Thymus (tissue), 11 donors: ENCODE measurements around the gene HUS1. TPM values are rescaled to one million over a fixed set of nuclear protein-coding genes. Genes with fewer than 3 reads are reported as not detected.

Experiments
- DNase-seq, 9 donors: peaks; one replicate each; pipeline ENCODE4 v3.0.0-alpha.2; 2013; ENCODE audit warnings: low spot score in 9 of 9, low read depth in 6 of 9, missing footprints in 1 of 9
- H3K27ac ChIP-seq, 2 donors: one replicate each; pipeline ENCODE4 v1.5.1; 2013; ENCODE audit warnings: control low read depth in 1 of 2, low read depth in 1 of 2, low read length in 1 of 2, mild to moderate bottlenecking in 1 of 2, moderate library complexity in 1 of 2
- H3K27me3 ChIP-seq, 2 donors: one replicate each; pipeline ENCODE4 v1.5.1; 2013; ENCODE audit warnings: low read length in 1 of 2; ENCODE audit not compliant: control insufficient read depth in 2 of 2, insufficient read depth in 1 of 2
- H3K36me3 ChIP-seq, 2 donors: one replicate each; pipeline ENCODE4 v1.5.1; 2013; ENCODE audit warnings: low read length in 1 of 2, mild to moderate bottlenecking in 1 of 2, moderate library complexity in 1 of 2; ENCODE audit not compliant: control insufficient read depth in 2 of 2, insufficient read depth in 2 of 2
- H3K4me1 ChIP-seq, 2 donors: one replicate each; pipeline ENCODE4 v1.5.1; 2013; ENCODE audit warnings: low read length in 2 of 2; ENCODE audit not compliant: control insufficient read depth in 2 of 2, insufficient read depth in 2 of 2
- H3K4me3 ChIP-seq, 2 donors: one replicate each; pipeline ENCODE4 v1.5.1; 2013; ENCODE audit warnings: low read length in 2 of 2, control low read depth in 1 of 2, mild to moderate bottlenecking in 1 of 2
- H3K9me3 ChIP-seq, 2 donors: one replicate each; pipeline ENCODE4 v1.5.1; 2013; ENCODE audit warnings: low read length in 1 of 2, mild to moderate bottlenecking in 1 of 2; ENCODE audit not compliant: control insufficient read depth in 2 of 2, insufficient read depth in 1 of 2
- WGBS: extraction: QIAGEN DNeasy Blood & Tissue Kit; methylation state at CpG from one replicate; pipeline ENCODE4 v1.1.7; 2013; 5-methylcytosine and 5-hydroxymethylcytosine counted together
- polyA plus RNA-seq: library from polyadenylated mRNA; stranded (reverse); fragments of 200-250 nt; gene quantifications from one replicate; pipeline ENCODE4 v1.2.3, GENCODE V29; 2013
- total RNA-seq: library from RNA; stranded (reverse); fragments of 120-200 nt; gene quantifications from one replicate; pipeline ENCODE4 v1.2.4, GENCODE V29; 2013
- donor health status: healthy.

HUS1 gene
- total and polyA plus RNA-seq, 2 donors = 10.5 to 13.4 TPM

DNA sequence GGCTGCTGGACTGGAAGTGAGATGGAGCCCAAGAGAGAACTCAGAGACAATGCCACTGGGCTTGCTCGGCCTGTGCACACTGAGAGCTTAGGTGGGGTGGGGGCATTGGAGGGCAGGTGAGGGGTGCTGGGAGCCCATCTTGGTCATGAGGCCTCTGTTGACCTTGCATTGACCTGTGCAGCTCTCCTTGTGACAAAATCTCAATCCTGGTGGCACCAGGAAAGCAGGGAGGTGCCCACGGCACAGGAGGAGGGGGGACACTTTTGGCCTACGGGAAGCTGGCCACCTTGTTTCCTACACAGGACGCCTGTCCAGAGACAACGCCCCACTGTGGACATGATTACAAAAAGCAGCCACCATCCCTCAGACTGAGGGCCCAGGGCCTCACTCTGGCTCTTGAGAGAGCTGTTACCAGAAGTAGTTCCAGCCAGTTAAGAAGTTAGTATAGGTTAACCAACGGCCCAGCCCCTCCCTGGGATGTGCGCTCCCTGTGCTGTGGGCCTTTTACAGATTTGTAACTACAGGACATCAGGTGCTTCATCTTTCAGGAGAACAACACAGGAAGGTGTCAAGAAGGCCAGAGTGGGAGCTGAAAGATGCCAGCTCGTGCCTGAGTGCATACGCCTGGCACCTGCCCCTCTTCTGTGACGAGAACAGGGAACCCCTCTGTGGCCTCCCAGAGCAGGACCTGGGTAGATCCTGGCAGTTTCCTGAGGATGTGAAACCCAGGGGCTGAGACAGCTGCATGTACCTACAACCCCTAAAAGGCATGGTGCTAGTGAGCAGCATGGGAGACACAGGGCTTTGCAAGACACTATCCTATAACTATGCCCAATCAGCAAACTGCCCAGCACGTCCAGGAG, 41.5 kb downstream of the HUS1 start:
- no peak for DNase-seq
- H3K36me3 ChIP-seq = no peaks in the 10 kb centered on the region
- H3K27ac ChIP-seq = no peak overlapping the region
- no peaks in the 10 kb centered on the region for H3K27me3 ChIP-seq
- 90% methylated on average over 11 of the region's 11 CpGs for WGBS
- H3K4me3 ChIP-seq = no peak overlapping the region
- H3K4me1 ChIP-seq = peaks cover 0 to 10% of the 10 kb centered on the region in 2 donors
- no peaks in the 10 kb centered on the region for H3K9me3 ChIP-seq

DNA sequence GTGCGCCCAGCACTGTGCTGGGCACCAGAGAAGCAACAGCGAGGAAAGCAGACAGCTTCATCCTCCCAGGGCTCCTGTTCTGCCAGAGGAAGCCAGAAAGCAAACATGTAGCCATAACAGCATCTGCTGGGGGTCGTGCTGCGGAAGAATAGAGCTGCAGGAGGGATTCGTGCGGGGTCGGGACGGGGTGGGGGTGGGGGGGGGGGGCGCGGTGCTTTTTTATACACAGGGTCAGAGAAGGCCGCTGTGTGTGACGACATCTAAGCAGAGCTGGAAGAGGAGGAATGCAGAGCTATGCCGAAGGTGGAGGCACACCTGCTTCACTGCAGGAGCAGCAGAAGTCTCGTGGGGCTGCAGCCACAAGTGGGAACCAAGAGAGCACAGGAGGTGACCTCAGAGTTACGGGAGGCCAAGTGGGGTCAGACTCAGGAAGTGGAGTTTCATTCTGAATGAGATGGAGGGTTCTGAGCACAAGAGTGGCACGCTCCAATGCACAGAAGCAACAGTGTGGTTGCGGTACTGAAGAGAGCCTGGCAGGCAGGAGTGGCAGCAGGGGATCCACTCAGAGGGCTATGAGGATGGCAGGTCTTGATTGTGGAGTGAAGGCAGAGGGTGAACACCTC, 42.2 kb downstream of the HUS1 start:
- DNase-seq = no peak
- H3K9me3 ChIP-seq = no peaks in the 10 kb centered on the region
- no peaks in the 10 kb centered on the region for H3K36me3 ChIP-seq
- WGBS = 81% methylated on average over 17 of the region's 17 CpGs
- no peaks in the 10 kb centered on the region for H3K27me3 ChIP-seq
- H3K27ac ChIP-seq = no peak overlapping the region
- H3K4me3 ChIP-seq = no peak overlapping the region
- H3K4me1 ChIP-seq = peaks cover 0 to 14% of the 10 kb centered on the region in 2 donors

DNA sequence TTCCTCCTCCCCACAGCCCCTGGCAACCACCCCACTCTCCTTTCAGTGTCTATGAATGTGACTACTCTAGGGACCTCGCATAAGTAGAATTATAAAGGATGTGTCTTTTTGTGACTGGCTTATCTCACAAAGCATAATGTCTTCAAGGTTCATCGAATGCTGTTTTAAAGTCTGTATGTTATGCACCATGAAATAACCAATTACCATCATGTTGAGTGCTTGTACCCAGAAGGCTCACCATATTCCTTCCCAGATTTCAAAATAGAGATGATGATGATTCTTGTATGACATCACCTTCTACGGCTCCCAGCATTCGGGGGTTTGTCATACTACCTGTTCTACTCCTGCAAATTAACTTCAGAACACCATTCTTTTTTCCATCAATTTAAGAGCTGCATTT, 43.1 kb downstream of the HUS1 start:
- H3K27me3 ChIP-seq = no peaks in the 10 kb centered on the region
- no peak for DNase-seq
- H3K4me3 ChIP-seq = no peak overlapping the region
- peaks cover 0 to 14% of the 10 kb centered on the region in 2 donors for H3K4me1 ChIP-seq
- no peak overlapping the region for H3K27ac ChIP-seq
- H3K36me3 ChIP-seq = no peaks in the 10 kb centered on the region
- 94% methylated on average over 4 of the region's 4 CpGs for WGBS
- H3K9me3 ChIP-seq = no peaks in the 10 kb centered on the region

DNA sequence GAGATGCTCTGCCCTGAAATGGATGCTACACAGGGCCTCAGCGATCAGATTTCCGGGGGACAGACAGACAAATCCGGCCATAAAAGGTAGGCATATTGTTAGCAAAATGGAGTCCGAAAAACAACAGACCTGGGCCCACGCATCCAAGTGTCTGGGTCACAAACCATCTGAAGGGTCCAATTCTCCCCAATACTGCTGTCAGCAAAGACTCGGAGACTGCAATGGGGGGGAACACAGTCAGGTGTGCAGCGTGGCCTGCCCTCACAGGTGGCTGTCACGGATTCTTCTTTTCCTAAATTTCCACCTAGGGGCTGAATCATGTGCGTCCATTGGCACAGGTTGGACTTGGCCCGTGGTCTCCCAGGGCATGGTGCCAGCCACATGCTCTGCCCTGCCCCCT, 44.1 kb downstream of the HUS1 start:
- H3K27ac ChIP-seq = no peak overlapping the region
- no peak for DNase-seq
- no peaks in the 10 kb centered on the region for H3K27me3 ChIP-seq
- H3K9me3 ChIP-seq = no peaks in the 10 kb centered on the region
- H3K36me3 ChIP-seq = no peaks in the 10 kb centered on the region
- no peak overlapping the region for H3K4me3 ChIP-seq
- WGBS = 98% methylated on average over 10 of the region's 10 CpGs
- peaks cover 0 to 17% of the 10 kb centered on the region in 2 donors for H3K4me1 ChIP-seq

DNA sequence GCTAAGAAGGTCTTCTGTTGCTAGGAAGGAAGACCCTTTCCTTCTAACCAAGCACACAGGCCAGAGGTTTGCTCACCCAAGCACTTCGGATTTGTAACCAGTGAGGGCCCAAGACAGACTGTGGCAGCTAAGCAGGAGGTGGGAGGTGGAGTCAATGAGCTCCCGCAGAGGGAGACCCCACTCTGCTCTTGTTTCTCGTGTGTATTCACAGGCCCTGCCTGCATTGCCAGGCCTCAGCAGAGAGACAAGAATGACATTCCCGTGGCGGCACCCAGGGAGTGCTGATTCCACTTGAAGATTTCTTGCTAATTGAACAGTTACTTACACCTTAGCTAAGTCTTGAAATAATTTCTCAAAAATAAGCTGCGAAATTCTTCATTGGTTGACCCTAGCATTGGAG, 44.6 kb downstream of the HUS1 start:
- WGBS = 96% methylated on average over 6 of the region's 6 CpGs
- DNase-seq = no peak
- H3K36me3 ChIP-seq = no peaks in the 10 kb centered on the region

DNA sequence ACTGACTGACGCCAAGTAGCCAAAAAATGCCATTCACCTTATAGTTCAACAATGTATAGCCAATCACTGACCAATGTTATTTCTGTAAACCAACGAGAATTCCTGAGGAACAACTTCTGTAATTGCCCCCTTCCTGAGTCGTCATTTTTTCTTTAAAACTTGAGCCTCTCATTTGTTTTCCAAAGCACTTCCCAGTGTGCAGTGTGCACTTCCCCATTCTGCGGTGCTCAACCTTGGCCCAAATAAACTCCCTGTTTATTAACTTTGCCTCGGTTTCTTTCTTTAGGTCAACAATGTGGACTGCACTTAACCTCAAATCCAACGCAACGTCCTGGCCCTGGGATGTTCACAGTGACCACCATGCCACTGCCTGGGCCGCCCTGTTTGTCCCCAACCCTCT, 46.2 kb downstream of the HUS1 start:
- no peak overlapping the region for H3K4me3 ChIP-seq
- no peaks in the 10 kb centered on the region for H3K9me3 ChIP-seq
- H3K27me3 ChIP-seq = no peaks in the 10 kb centered on the region
- peaks cover 0 to 12% of the 10 kb centered on the region in 2 donors for H3K4me1 ChIP-seq
- H3K36me3 ChIP-seq = no peaks in the 10 kb centered on the region
- DNase-seq = no peak
- no peak overlapping the region for H3K27ac ChIP-seq
- WGBS = 78% methylated on average over 8 of the region's 8 CpGs

More for the DNA sequence above, 44.6 kb downstream of the HUS1 start:
- no peak overlapping the region for H3K27ac ChIP-seq
- no peaks in the 10 kb centered on the region for H3K27me3 ChIP-seq
- peaks cover 0 to 17% of the 10 kb centered on the region in 2 donors for H3K4me1 ChIP-seq
- no peaks in the 10 kb centered on the region for H3K9me3 ChIP-seq
- H3K4me3 ChIP-seq = no peak overlapping the region

DNA sequence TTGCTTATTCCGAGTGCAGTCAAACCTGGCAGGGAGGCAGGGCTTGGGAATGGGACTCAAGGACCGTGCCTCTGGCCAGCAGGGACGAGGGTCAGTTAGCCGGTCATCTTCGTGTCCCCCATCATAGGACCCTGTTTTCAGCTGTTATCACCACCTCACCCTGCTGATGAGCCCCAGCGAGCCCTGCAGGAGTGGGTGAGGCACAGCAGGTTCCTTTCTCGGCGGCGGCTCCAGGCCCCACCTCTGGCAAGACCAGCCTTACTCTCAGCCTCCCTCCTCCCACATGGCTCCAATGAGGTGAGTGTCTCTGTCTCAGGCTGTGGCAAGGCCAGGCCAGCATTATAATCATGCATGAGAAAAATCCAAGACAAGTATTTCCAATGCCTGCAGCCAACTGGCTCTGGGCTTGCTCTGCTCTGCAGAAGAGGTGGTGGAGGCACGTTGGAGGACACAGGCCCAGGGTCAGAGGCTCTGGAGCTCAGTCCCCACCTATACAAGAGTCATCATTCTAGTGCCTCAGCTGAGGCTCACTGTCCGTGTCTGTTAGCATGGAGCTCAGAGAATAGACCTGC, 46.9 kb downstream of the HUS1 start:
- no peak for DNase-seq
- 92% methylated on average over 11 of the region's 11 CpGs for WGBS

DNA sequence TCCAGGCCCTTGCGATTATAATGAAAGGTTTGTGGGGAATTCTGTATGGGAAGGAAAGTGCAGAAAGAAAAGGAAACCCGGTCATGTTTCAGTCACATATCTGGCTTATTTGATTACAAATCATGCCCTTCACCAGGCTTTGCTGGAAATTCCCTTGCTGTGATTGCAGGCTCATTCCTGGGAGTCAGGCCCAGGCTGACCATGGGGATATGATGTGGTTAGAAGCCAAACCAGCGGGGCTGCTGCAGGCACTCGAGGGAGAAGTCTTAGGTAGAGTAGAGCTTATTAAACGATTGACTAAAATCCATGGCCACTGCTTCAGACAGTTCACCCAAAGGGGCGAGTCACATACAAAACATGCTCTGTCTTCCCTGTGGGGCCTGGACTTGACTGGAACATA, 47.4 kb downstream of the HUS1 start:
- no peak for DNase-seq
- no peaks in the 10 kb centered on the region for H3K36me3 ChIP-seq
- no peaks in the 10 kb centered on the region for H3K9me3 ChIP-seq
- H3K27ac ChIP-seq = no peak overlapping the region
- WGBS = 74% methylated on average over 6 of the region's 6 CpGs
- peaks cover 0 to 7% of the 10 kb centered on the region in 2 donors for H3K4me1 ChIP-seq
- no peak overlapping the region for H3K4me3 ChIP-seq
- no peaks in the 10 kb centered on the region for H3K27me3 ChIP-seq

More for the DNA sequence above, 46.9 kb downstream of the HUS1 start:
- Histone ChIP-seq H3K9me3 (no peaks in the 10 kb centered on the region), H3K27me3 (no peaks in the 10 kb centered on the region), H3K4me3 (no peak overlapping the region), H3K4me1 (peaks cover 0 to 7% of the 10 kb centered on the region in 2 donors), H3K36me3 (no peaks in the 10 kb centered on the region), H3K27ac (no peak overlapping the region)
